ENCODE data around the gene C19orf73.
"Not testable (repeated sequence)": the region's sequence is repeated elsewhere in the genome, so short reads cannot be mapped to it uniquely, and the experiment has no call there.

Gene C19orf73

DNA sequence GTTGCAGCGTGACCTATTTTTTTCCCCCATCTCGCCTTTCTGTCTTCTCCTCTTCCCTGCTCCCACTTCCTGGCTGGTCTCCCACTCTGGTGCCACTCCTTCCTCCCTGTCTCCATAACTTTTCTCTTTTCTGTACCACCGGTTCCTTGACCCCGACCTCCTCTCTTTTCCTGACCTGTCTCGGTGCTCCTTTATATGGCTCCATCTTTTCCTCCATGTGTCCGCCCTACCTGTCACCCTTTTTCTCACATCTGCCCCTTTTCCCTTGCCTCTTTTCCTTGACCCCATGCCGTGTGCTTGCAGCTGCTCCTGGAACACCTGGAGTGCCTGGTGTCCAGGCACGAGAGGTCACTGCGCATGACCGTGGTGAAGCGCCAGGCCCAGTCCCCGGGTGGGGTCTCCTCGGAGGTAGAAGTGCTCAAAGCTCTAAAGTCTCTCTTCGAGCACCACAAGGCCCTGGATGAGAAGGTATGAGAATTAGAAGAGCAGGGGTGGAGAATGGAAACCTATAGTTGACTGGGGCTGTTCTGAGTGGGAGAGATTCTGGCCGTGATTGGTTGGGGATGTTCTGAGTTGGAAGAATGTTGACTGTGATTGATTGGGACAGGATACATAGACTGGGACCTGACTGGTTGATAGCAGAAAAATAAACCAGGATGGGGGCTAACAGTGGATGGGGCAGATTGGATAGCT is 9.7 kb upstream of the C19orf73 start:
- Histone ChIP-seq H4K20me1 (ENCODE audit: insufficient read depth, low read length, poor library complexity, severe bottlenecking) (no peaks in the 10 kb centered on the region), H3K9me3 (ENCODE audit: insufficient read depth, low read depth, low read length) (no peaks in the 10 kb centered on the region), H3K4me3 (ENCODE audit: low read length, poor library complexity, severe bottlenecking) (peak overlapping the region; percentile 69), H3K27me3 (ENCODE audit: insufficient read depth, low read length, poor library complexity, severe bottlenecking) (no peaks in the 10 kb centered on the region), H3K9me2 (replicated peaks; ENCODE audit: low read depth, low read length) (no peaks in the 10 kb centered on the region), H2AFZ (ENCODE audit: low read length) (peak overlapping the region; percentile 97; the same call in 1 of the 2 replicates), H3K79me2 (ENCODE audit: insufficient read depth, low read length) (no peaks in the 10 kb centered on the region), H3F3A (ENCODE audit: low read depth) (no peaks in the 10 kb centered on the region), H3K36me3 (ENCODE audit: insufficient read depth, low read length) (no peaks in the 10 kb centered on the region), H3K4me1 (ENCODE audit: insufficient read depth, low read length, poor library complexity, severe bottlenecking) (peaks cover 9% of the 10 kb centered on the region), H3K4me2 (ENCODE audit: low read depth, low read length, poor library complexity, severe bottlenecking) (peak overlapping the region; percentile 83), H3K9ac (ENCODE audit: low read depth, low read length, poor library complexity, severe bottlenecking) (peak overlapping the region; percentile 54)
- TF ChIP-seq, protein P1, sequence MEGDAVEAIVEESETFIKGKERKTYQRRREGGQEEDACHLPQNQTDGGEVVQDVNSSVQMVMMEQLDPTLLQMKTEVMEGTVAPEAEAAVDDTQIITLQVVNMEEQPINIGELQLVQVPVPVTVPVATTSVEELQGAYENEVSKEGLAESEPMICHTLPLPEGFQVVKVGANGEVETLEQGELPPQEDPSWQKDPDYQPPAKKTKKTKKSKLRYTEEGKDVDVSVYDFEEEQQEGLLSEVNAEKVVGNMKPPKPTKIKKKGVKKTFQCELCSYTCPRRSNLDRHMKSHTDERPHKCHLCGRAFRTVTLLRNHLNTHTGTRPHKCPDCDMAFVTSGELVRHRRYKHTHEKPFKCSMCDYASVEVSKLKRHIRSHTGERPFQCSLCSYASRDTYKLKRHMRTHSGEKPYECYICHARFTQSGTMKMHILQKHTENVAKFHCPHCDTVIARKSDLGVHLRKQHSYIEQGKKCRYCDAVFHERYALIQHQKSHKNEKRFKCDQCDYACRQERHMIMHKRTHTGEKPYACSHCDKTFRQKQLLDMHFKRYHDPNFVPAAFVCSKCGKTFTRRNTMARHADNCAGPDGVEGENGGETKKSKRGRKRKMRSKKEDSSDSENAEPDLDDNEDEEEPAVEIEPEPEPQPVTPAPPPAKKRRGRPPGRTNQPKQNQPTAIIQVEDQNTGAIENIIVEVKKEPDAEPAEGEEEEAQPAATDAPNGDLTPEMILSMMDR (conservative IDR thresholded peaks at IDR 0.05; ENCODE audit: low read length), result no peak
- no peak for TF ChIP-seq EZH2phosphoT487 (IDR thresholded peaks at IDR 0.05; ENCODE audit: borderline replicate concordance)

DNA sequence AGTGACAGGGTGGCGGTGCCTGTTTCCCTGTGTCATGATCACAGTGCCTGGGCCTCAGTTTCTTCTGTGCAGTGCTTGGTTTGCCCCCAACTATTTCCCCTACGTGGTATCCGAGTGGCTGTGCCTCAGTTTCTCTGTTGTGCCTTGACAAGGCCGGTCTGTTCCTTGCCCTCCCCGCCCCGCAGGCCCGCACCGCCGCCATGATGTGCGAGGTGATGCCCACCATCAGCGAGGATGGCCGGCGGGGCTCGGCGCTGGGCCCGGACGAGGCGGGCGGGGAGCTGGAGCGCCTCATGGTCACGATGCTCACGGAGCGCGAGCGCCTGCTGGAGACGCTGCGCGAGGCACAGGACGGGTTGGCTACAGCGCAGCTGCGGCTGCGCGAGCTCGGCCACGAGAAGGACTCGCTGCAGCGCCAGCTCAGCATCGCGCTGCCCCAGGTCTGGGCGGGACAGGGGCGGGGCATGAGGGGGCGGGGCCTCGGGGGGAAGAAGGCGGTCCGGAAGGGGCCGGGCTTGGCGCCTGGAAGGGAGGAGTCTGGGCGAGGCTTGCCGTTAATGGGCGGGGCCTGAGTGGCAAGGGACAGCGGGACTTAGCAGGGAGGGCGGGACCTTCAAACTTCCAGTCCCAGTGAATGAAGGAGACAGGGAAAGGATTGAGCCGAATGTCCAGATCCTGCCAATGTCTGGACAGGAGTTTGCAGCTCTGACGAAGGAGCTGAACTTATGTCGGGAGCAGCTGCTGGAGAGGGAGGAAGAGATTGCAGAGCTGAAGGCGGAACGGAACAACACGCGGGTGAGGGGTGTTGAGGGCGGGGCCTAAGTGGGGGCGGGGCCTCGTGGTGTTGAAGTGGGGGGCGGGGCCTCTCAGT is 9.0 kb upstream of the C19orf73 start:
- Histone ChIP-seq H3K36me3 (ENCODE audit: insufficient read depth, low read length) (no peaks in the 10 kb centered on the region), H3K9me3 (ENCODE audit: insufficient read depth, low read depth, low read length) (no peaks in the 10 kb centered on the region), H3K79me2 (ENCODE audit: insufficient read depth, low read length) (no peaks in the 10 kb centered on the region), H2AFZ (ENCODE audit: low read length) (peak overlapping the region; percentile 97), H3K4me2 (ENCODE audit: low read depth, low read length, poor library complexity, severe bottlenecking) (peak overlapping the region; percentile 83), H4K20me1 (ENCODE audit: insufficient read depth, low read length, poor library complexity, severe bottlenecking) (no peaks in the 10 kb centered on the region), H3K4me3 (ENCODE audit: low read length, poor library complexity, severe bottlenecking) (peak overlapping the region; percentile 69), H3F3A (ENCODE audit: low read depth) (no peaks in the 10 kb centered on the region), H3K9me2 (replicated peaks; ENCODE audit: low read depth, low read length) (no peaks in the 10 kb centered on the region), H3K27me3 (ENCODE audit: insufficient read depth, low read length, poor library complexity, severe bottlenecking) (no peaks in the 10 kb centered on the region), H3K9ac (ENCODE audit: low read depth, low read length, poor library complexity, severe bottlenecking) (peak overlapping the region; percentile 54), H3K4me1 (ENCODE audit: insufficient read depth, low read length, poor library complexity, severe bottlenecking) (peaks cover 9% of the 10 kb centered on the region)
- no peak for TF ChIP-seq EZH2phosphoT487 (IDR thresholded peaks at IDR 0.05; ENCODE audit: borderline replicate concordance)
- TF ChIP-seq, protein P1 (conservative IDR thresholded peaks at IDR 0.05; ENCODE audit: low read length), result no peak

DNA sequence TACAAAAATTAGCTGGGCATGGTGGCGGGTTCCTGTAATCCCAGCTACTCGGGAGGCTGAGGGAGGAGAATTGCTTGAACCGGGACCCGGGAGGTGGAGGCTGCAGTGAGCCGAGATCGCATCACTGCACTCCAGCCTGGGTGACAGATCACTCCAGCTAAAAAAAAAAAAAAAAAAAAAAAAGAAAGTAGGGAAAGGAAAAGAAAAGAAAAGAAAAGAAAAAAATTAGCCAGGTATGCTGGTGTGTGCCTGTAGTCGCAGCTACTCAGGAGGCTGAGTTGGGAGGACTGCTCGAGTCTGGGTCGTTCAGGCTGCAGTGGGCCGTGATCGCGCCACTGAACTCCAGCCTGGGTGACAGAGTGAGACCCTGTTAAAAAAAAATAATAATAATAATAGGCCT is 8.3 kb upstream of the C19orf73 start:
- not testable (repeated sequence) for H2AFZ ChIP-seq (ENCODE audit: low read length); H3K27me3 ChIP-seq (ENCODE audit: insufficient read depth, low read length, poor library complexity, severe bottlenecking); H3K9me3 ChIP-seq (ENCODE audit: insufficient read depth, low read depth, low read length); H3K36me3 ChIP-seq (ENCODE audit: insufficient read depth, low read length); H3K9me2 ChIP-seq (replicated peaks; ENCODE audit: low read depth, low read length); H4K20me1 ChIP-seq (ENCODE audit: insufficient read depth, low read length, poor library complexity, severe bottlenecking); H3K4me1 ChIP-seq (ENCODE audit: insufficient read depth, low read length, poor library complexity, severe bottlenecking); H3F3A ChIP-seq (ENCODE audit: low read depth); H3K4me3 ChIP-seq (ENCODE audit: low read length, poor library complexity, severe bottlenecking); H3K9ac ChIP-seq (ENCODE audit: low read depth, low read length, poor library complexity, severe bottlenecking); H3K79me2 ChIP-seq (ENCODE audit: insufficient read depth, low read length); H3K4me2 ChIP-seq (ENCODE audit: low read depth, low read length, poor library complexity, severe bottlenecking)

Measured in Loucy (cell line).